HCT116 (cell line): ENCODE measurements around the gene METTL25B. TPM values are rescaled to one million over a fixed set of nuclear protein-coding genes. Genes with fewer than 3 reads are reported as not detected.

ENCODE experiments used
- ATAC-seq: fragments of 200-7000 bp; cut with Tn5 transposase; 2 replicates; pipeline ENCODE4 v1.9.1; 2020; ENCODE audit warnings: mild to moderate bottlenecking, moderate library complexity
- BruUV-seq: library from RNA; stranded (reverse); fragments of 400-500 nt; replicated peaks from 2 replicates; lab custom pipeline; 2021; lab: Mats Ljungman, UMichigan
- CTCF ChIA-PET: fragments of 300-600 bp; sonication (Branson Sonifier 250); formaldehyde crosslinking; loops from one replicate; lab custom pipeline; 2021; ENCODE audit warnings: antibody characterized with exemption; lab: Charles Lee
- POLR2A ChIA-PET: fragments of 300-600, 350-600 bp; sonication (Branson Sonifier 250); formaldehyde crosslinking; loops from one replicate; lab custom pipeline; 2021; ENCODE audit warnings: antibody characterized with exemption; lab: Charles Lee
- RAD21 ChIA-PET, 2 experiments: fragments of 300-600 bp; sonication (Branson Sonifier 250); formaldehyde crosslinking; loops; one replicate each; lab custom pipeline; 2023; ENCODE audit warnings: low total read pairs in 2 of 2; ENCODE audit not compliant: uncharacterized antibody in 2 of 2, unreplicated experiment in 2 of 2, low non-redundant PET in 1 of 2; lab: Charles Lee
- DNase-seq: peaks from one replicate; pipeline ENCODE4 v3.0.0-alpha.2; 2010; ENCODE audit warnings: low read depth, low spot score
- H2AFZ ChIP-seq: fragments of 200-600 bp; shearing (Covaris generic), sonication (generic); 2 replicates; pipeline ENCODE4 v1.6.1; 2017; ENCODE audit warnings: low read depth, mixed run types, mixed read lengths, antibody characterized with exemption, low read length; ENCODE audit not compliant: poor library complexity, severe bottlenecking
- H3K27ac ChIP-seq: 2 replicates; pipeline ENCODE4 v1.5.1; 2012; ENCODE audit warnings: low read depth, low read length
- H3K27me3 ChIP-seq: fragments of 200-600 bp; sonication (generic); 2 replicates; pipeline ENCODE4 v1.6.1; 2016; ENCODE audit warnings: mixed run types, low read length, mixed read lengths; ENCODE audit not compliant: insufficient read depth
- H3K36me3 ChIP-seq, 2 experiments: fragments of 200-500 bp in 1 of 2; fragments of 200-600 bp in 1 of 2; sonication (Bioruptor generic) in 1 of 2; sonication (generic) in 1 of 2; 2 replicates each; pipeline versions ENCODE4 v1.5.1 to v1.6.1; 2014 to 2016; ENCODE audit warnings: low read length in 2 of 2, inconsistent platforms in 1 of 2, mixed read lengths in 1 of 2, mixed run types in 1 of 2; ENCODE audit not compliant: insufficient read depth in 2 of 2, control insufficient read depth in 1 of 2
- H3K4me1 ChIP-seq, 2 experiments: fragments of 200-600 bp in 1 of 2; sonication (generic) in 1 of 2; 2 replicates each; pipeline versions ENCODE4 v1.5.1 to v1.6.1; 2012 to 2017; ENCODE audit warnings: low read length in 2 of 2, inconsistent platforms in 1 of 2, mild to moderate bottlenecking in 1 of 2, mixed read lengths in 1 of 2, mixed run types in 1 of 2, moderate library complexity in 1 of 2; ENCODE audit not compliant: insufficient read depth in 2 of 2, control insufficient read depth in 1 of 2
- H3K4me2 ChIP-seq: fragments of 200-600 bp; sonication (generic); 2 replicates; pipeline ENCODE4 v1.6.1; 2017; ENCODE audit warnings: mixed run types, low read length, mixed read lengths
- H3K4me3 ChIP-seq, 2 experiments: fragments of 200-600 bp in 1 of 2; sonication (generic) in 1 of 2; replicated peaks in 1 of 2; 2 replicates each; pipeline ENCODE4 v1.5.1; 2011 to 2016; ENCODE audit warnings: low read length in 2 of 2, control low read depth in 1 of 2, low read depth in 1 of 2, mild to moderate bottlenecking in 1 of 2, mixed read lengths in 1 of 2, mixed run types in 1 of 2
- H3K79me2 ChIP-seq: fragments of 200-600 bp; sonication (generic); 2 replicates; pipeline ENCODE4 v1.6.1; 2017; ENCODE audit warnings: mild to moderate bottlenecking, mixed run types, low read length, moderate library complexity, mixed read lengths; ENCODE audit not compliant: insufficient read depth
- H3K9ac ChIP-seq: fragments of 200-600 bp; sonication (generic); 2 replicates; pipeline ENCODE4 v1.6.1; 2016; ENCODE audit warnings: low read length, mixed read lengths
- H3K9me2 ChIP-seq: fragments of 200-600 bp; sonication (generic), shearing (Covaris generic); 2 replicates; pipeline ENCODE4 v1.6.1; 2017; ENCODE audit warnings: mixed run types, mild to moderate bottlenecking, moderate library complexity; ENCODE audit not compliant: insufficient read depth
- H3K9me3 ChIP-seq, 2 experiments: fragments of 200-500 bp in 1 of 2; fragments of 200-600 bp in 1 of 2; sonication (Bioruptor generic) in 1 of 2; sonication (generic) in 1 of 2; 2 replicates each; pipeline ENCODE4 v1.6.1; 2014 to 2017; ENCODE audit warnings: low read length in 2 of 2, mixed read lengths in 2 of 2, inconsistent platforms in 1 of 2, low read depth in 1 of 2, mild to moderate bottlenecking in 1 of 2, mixed run types in 1 of 2, moderate library complexity in 1 of 2; ENCODE audit not compliant: control insufficient read depth in 1 of 2, insufficient read depth in 1 of 2
- H4K20me1 ChIP-seq: fragments of 200-600 bp; sonication (generic), shearing (Covaris generic); 2 replicates; pipeline ENCODE4 v1.6.1; 2017; ENCODE audit warnings: mixed run types, mild to moderate bottlenecking, moderate library complexity; ENCODE audit not compliant: insufficient read depth
- CEBPB ChIP-seq: IDR thresholded peaks from 2 replicates; pipeline ENCODE4 v1.6.1; 2012; ENCODE audit warnings: low read depth
- ELF1 ChIP-seq: IDR thresholded peaks from 2 replicates; pipeline ENCODE4 v1.6.1; 2012; ENCODE audit warnings: low read depth, borderline replicate concordance
- EZH2phosphoT487 ChIP-seq: fragments of 200-600 bp; IDR thresholded peaks from 2 replicates; pipeline ENCODE4 v1.6.1; 2018; ENCODE audit warnings: antibody characterized with exemption, borderline replicate concordance
- FOSL1 ChIP-seq: IDR thresholded peaks from 2 replicates; pipeline ENCODE4 v1.6.1; 2012; ENCODE audit warnings: low read depth
- RAD21 ChIP-seq: IDR thresholded peaks from 2 replicates; pipeline ENCODE4 v1.6.1; 2012; ENCODE audit warnings: low read depth, mild to moderate bottlenecking
- SIN3A ChIP-seq: IDR thresholded peaks from 2 replicates; pipeline ENCODE4 v1.6.1; 2012; ENCODE audit warnings: low read depth
- SP1 ChIP-seq: IDR thresholded peaks from 2 replicates; pipeline ENCODE4 v1.6.1; 2012; ENCODE audit warnings: low read depth
- SRF ChIP-seq: IDR thresholded peaks from 2 replicates; pipeline ENCODE4 v1.6.1; 2012; ENCODE audit warnings: low read depth
- TCF7L2 ChIP-seq: IDR thresholded peaks from 2 replicates; pipeline ENCODE4 v1.7.0; 2011; ENCODE audit warnings: borderline replicate concordance, inconsistent platforms; ENCODE audit not compliant: insufficient read depth, insufficient read length; ENCODE audit errors: extremely low read depth
- ZNF274 ChIP-seq: fragments of 200-500 bp; sonication (Bioruptor generic); IDR thresholded peaks from 2 replicates; pipeline ENCODE4 v1.6.1; 2014; ENCODE audit warnings: mild to moderate bottlenecking, low read depth, low read length, inconsistent platforms
- intact Hi-C: fragments of 100-400 bp; cut with micrococcal nuclease; formaldehyde crosslinking; loops from 2 replicates; pipeline ENCODE4 v1.10.0; 2022
- total RNA-seq: library from RNA; stranded (reverse); gene quantifications from one replicate; pipeline ENCODE4 v1.2.1, GENCODE V29; 2021; ENCODE audit not compliant: unreplicated experiment
- TF ChIP-seq, protein P1 (sequence below), 3 experiments: fragments of 200-600 bp in 1 of 3; sonication (generic) in 1 of 3; IDR thresholded peaks in 2 of 3; conservative IDR thresholded peaks in 1 of 3; 2 replicates each; pipeline ENCODE4 v1.5.1; 2012 to 2017; ENCODE audit warnings: low read depth in 2 of 3, low read length in 2 of 3, antibody characterized with exemption in 1 of 3, borderline replicate concordance in 1 of 3, control low read depth in 1 of 3, mild to moderate bottlenecking in 1 of 3, mixed read lengths in 1 of 3, mixed run types in 1 of 3, moderate library complexity in 1 of 3; ENCODE audit not compliant: insufficient read depth in 1 of 3
- TF ChIP-seq, protein P2 (sequence below): IDR thresholded peaks from 2 replicates; pipeline ENCODE4 v1.6.1; 2012
- TF ChIP-seq, protein P3 (sequence below): IDR thresholded peaks from 2 replicates; pipeline ENCODE4 v1.6.1; 2011; ENCODE audit warnings: mild to moderate bottlenecking, low read length, moderate library complexity; ENCODE audit not compliant: insufficient replicate concordance; ENCODE audit errors: extremely low read depth
- TF ChIP-seq, protein P4 (sequence below): IDR thresholded peaks from 2 replicates; pipeline ENCODE4 v1.6.1; 2012; ENCODE audit warnings: low read depth

Gene METTL25B
- total RNA-seq, 1 experiment from 2014 or later, result 36.5 TPM

DNA sequence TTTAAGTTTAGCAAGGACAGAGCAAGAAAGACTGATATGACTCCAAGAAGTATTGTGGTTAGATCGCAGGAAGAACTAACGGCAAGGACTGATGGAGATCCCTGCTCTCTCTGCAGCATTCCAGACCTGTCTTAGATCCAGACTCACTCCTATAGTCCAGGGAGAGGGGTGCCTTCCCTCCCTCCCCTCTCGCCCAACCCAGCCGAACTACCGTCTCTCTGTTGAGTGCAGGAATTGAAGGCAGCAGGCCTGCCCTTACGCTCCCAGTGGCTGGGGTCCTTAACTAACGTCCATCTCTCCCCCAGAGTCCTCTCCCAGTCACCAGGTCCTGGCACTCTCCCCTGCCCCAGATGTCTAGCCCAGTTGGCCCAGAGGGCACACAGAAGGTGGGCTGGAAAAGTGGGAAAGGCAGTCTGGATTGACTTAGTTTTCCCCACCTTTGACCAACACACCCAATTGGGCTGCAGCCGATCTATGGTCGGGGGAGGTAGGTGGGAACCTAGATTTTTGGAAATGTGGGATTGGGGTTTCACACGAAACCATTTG, 24.0 kb upstream of the METTL25B start:
- TF ChIP-seq CEBPB (no peak), ZNF274 (no peak), SIN3A (no peak), TCF7L2 (no peak), SP1 (no peak), RAD21 (no peak), FOSL1 (no peak), EZH2phosphoT487 (no peak), ELF1 (no peak), SRF (no peak)
- TF ChIP-seq, protein P1, sequence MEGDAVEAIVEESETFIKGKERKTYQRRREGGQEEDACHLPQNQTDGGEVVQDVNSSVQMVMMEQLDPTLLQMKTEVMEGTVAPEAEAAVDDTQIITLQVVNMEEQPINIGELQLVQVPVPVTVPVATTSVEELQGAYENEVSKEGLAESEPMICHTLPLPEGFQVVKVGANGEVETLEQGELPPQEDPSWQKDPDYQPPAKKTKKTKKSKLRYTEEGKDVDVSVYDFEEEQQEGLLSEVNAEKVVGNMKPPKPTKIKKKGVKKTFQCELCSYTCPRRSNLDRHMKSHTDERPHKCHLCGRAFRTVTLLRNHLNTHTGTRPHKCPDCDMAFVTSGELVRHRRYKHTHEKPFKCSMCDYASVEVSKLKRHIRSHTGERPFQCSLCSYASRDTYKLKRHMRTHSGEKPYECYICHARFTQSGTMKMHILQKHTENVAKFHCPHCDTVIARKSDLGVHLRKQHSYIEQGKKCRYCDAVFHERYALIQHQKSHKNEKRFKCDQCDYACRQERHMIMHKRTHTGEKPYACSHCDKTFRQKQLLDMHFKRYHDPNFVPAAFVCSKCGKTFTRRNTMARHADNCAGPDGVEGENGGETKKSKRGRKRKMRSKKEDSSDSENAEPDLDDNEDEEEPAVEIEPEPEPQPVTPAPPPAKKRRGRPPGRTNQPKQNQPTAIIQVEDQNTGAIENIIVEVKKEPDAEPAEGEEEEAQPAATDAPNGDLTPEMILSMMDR (IDR thresholded peaks at IDR 0.05 in 2 of 3, conservative IDR thresholded peaks at IDR 0.05 in 1 of 3; ENCODE audit: borderline replicate concordance in 1 of 3, insufficient read depth in 1 of 3, low read depth in 2 of 3, low read length in 2 of 3), result no peak
- TF ChIP-seq, protein P2, sequence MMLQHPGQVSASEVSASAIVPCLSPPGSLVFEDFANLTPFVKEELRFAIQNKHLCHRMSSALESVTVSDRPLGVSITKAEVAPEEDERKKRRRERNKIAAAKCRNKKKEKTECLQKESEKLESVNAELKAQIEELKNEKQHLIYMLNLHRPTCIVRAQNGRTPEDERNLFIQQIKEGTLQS, result no peak
- TF ChIP-seq, protein P3, sequence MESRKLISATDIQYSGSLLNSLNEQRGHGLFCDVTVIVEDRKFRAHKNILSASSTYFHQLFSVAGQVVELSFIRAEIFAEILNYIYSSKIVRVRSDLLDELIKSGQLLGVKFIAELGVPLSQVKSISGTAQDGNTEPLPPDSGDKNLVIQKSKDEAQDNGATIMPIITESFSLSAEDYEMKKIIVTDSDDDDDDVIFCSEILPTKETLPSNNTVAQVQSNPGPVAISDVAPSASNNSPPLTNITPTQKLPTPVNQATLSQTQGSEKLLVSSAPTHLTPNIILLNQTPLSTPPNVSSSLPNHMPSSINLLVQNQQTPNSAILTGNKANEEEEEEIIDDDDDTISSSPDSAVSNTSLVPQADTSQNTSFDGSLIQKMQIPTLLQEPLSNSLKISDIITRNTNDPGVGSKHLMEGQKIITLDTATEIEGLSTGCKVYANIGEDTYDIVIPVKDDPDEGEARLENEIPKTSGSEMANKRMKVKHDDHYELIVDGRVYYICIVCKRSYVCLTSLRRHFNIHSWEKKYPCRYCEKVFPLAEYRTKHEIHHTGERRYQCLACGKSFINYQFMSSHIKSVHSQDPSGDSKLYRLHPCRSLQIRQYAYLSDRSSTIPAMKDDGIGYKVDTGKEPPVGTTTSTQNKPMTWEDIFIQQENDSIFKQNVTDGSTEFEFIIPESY, result no peak
- TF ChIP-seq, protein P4, sequence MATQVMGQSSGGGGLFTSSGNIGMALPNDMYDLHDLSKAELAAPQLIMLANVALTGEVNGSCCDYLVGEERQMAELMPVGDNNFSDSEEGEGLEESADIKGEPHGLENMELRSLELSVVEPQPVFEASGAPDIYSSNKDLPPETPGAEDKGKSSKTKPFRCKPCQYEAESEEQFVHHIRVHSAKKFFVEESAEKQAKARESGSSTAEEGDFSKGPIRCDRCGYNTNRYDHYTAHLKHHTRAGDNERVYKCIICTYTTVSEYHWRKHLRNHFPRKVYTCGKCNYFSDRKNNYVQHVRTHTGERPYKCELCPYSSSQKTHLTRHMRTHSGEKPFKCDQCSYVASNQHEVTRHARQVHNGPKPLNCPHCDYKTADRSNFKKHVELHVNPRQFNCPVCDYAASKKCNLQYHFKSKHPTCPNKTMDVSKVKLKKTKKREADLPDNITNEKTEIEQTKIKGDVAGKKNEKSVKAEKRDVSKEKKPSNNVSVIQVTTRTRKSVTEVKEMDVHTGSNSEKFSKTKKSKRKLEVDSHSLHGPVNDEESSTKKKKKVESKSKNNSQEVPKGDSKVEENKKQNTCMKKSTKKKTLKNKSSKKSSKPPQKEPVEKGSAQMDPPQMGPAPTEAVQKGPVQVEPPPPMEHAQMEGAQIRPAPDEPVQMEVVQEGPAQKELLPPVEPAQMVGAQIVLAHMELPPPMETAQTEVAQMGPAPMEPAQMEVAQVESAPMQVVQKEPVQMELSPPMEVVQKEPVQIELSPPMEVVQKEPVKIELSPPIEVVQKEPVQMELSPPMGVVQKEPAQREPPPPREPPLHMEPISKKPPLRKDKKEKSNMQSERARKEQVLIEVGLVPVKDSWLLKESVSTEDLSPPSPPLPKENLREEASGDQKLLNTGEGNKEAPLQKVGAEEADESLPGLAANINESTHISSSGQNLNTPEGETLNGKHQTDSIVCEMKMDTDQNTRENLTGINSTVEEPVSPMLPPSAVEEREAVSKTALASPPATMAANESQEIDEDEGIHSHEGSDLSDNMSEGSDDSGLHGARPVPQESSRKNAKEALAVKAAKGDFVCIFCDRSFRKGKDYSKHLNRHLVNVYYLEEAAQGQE, result no peak
- Histone ChIP-seq H2AFZ (no peak overlapping the region), H3K79me2 (peaks cover 27% of the 10 kb centered on the region), H3K9ac (peak overlapping the region; percentile 80), H3K27me3 (no peaks in the 10 kb centered on the region), H3K27ac (peak overlapping the region; percentile 89), H3K9me3 (no peaks in the 10 kb centered on the region), H3K4me3 (peak overlapping the region; percentile 62 to 63), H3K4me2 (peak overlapping the region; percentile 85), H3K36me3 (peaks cover 14 to 18% of the 10 kb centered on the region in 2 experiments; a peak in 3 of 4 replicates), H3K4me1 (peaks cover 53 to 68% of the 10 kb centered on the region in 2 experiments), H4K20me1 (no peaks in the 10 kb centered on the region), H3K9me2 (no peaks in the 10 kb centered on the region)
- BruUV-seq, result no TSS peak
- ChIA-PET POLR2A (interaction anchor here (1.1 to 6.4 kb wide), 6 partner anchors 10 to 371 kb away, joined by 4 to 87 read pairs (median 13); partner anchors contain the start of genes ISG20L2 and METTL25B), RAD21 (interaction anchor here (1.3 to 3.5 kb wide), 2 partner anchors 14 kb away, joined by 3 to 45 read pairs; no protein-coding TSS in a partner anchor), CTCF (interaction anchor here (2.5 to 14.7 kb wide), 2 partner anchors 13 to 21 kb away, joined by 56 to 310 read pairs; no protein-coding TSS in a partner anchor)
- intact Hi-C loops, result no loop called here
- ATAC-seq (no peak), DNase-seq (no peak)
